ENCODE data around the gene ADCY2.

ADCY2 gene

GRCh38 chr5:7849681-7850394 is 453.9 kb downstream of the ADCY2 start:
- no peak for DNase-seq

- peak; percentile 73 for DNase-seq
Observed at GRCh38 chr5:7850395-7851239, 454.7 kb downstream of the ADCY2 start, which contains the start of gene CFAP90. Gene CFAP90, minus strand, starts transcription at chr5:7851133. Its CDS starts 112 bp downstream, at chr5:7851021.

DNA sequence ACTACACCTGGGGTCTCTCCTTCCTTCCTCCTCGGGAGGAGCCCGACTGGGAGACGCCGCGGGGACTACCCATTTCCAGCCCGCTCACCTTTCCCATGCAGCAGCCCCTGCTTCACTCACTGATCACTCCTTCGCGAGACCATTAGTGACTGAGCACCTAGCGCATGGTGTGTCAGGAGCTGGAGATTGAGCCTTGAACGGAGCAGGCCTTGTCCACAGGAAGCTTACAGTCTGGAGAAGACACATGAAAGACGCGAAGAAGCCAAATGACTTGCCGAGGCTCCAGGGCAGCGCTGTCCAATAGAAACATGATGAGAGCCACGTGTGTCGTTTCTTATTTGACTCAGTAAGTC is 455.3 kb downstream of the ADCY2 start:
- DNase-seq: no peak

GRCh38 chr5:7851617-7852289 is 455.8 kb downstream of the ADCY2 start:
- DNase-seq: no peak

GRCh38 chr5:7852542-7852941 is 456.6 kb downstream of the ADCY2 start:
- no peak for DNase-seq

GRCh38 chr5:7852988-7853387 is 457.1 kb downstream of the ADCY2 start:
- DNase-seq: no peak

DNA sequence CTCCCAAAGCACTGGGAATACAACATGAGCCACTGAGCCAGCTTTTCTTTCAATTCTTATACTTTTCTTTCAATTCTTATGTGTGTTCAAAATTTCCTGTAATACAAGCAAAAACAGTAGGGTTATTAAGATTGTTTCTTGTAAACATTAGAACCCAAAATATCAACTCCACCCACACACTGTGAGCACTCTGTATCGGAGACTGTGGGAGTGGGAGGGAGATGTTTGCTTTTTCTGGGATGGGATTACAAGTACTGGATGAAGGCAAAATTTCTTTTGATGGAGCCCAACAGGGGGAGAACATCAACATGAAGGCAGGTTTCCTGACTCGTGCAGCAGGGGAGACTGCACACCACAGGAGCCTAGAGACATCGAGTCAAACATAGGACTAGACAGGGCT is 459.7 kb downstream of the ADCY2 start:
- DNase-seq: no peak

DNA sequence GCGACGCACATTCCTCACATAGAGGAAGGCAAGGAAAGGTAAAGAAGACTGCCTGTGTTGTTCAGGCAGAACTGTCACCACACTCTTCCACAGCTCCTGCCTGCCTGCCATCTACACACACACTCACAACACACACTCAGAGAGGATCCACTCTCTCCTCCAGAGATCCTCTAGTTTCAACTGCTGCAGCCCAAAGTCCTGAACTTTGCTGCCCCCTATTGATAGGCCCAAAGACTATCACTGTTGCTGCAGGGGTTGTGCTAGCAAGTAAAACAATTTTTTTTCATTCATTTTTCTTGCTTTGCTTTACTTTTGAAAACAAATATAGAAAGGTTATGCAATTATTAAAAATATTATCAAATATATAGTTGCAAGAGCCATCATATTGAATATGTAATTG is 460.9 kb downstream of the ADCY2 start:
- DNase-seq: peak; percentile 43

- no peak for DNase-seq
Observed at GRCh38 chr5:7857361-7857760, 461.4 kb downstream of the ADCY2 start.

DNA sequence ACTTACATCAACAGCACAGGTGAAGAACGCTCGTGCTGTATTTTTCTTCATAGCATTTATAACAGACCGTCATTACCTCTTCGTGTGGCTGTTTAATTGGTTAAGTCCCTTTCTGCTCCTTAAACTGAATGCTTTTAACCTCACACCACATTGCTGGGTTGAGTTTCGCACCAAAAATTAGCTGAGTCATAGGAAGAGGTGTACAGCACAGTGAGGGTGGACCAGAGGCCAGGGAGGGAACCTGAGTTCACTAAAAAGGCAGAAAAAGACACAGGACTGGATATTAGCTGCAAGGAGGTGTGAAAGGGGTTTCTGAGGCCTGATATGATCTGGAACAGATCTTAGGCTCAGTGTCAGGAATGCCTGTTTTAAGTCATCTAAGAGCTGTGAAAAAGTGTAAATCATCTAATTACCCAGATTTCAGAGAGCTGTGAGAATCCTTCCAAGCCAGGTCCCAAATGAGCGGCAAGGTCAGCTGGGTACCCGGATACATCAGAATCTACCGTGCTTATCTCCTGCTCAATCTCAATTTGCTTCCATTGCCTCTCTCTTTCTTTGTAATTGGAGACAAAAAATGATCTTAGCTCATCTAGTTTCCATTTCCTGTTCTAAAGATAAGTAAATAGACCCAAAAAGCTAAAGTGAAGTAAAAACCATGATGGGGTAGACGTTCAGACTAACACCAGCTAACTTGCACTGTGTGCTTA is 462.1 kb downstream of the ADCY2 start:
- no peak for DNase-seq

GRCh38 chr5:7866196-7866595 is 470.3 kb downstream of the ADCY2 start:
- no peak for DNase-seq

DNA sequence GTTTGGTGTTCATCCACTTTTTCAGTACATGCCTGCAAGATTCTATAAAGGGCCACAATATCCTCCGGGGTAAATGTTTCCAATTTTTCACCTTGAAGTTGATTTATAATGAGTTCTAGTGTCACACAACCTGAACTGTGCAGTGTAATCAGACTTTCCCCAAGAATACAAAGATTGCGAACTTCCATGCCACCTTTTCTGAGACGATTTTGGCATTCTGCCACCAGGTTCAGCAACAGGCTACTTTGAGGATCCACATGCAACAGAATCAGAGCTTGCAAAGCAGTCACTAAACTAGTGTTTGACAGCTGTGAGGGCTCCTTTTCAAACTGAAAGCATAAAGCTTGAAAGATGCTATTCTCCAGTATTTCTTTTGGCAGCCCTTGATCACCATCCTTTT is 471.3 kb downstream of the ADCY2 start:
- DNase-seq: no peak

- DNase-seq: no peak
Observed at GRCh38 chr5:7868427-7868772, 472.5 kb downstream of the ADCY2 start.

GRCh38 chr5:7868773-7869473 is 473.0 kb downstream of the ADCY2 start, which contains the start of the genes FASTKD3 and MTRR:
Gene FASTKD3, minus strand, starts transcription at chr5:7869031. Its CDS starts 948 bp downstream, at chr5:7868083.
Gene MTRR, plus strand, starts transcription at chr5:7869148. Its CDS starts 1,647 bp downstream, at chr5:7870795.
- peak; percentile 90 for DNase-seq

DNA sequence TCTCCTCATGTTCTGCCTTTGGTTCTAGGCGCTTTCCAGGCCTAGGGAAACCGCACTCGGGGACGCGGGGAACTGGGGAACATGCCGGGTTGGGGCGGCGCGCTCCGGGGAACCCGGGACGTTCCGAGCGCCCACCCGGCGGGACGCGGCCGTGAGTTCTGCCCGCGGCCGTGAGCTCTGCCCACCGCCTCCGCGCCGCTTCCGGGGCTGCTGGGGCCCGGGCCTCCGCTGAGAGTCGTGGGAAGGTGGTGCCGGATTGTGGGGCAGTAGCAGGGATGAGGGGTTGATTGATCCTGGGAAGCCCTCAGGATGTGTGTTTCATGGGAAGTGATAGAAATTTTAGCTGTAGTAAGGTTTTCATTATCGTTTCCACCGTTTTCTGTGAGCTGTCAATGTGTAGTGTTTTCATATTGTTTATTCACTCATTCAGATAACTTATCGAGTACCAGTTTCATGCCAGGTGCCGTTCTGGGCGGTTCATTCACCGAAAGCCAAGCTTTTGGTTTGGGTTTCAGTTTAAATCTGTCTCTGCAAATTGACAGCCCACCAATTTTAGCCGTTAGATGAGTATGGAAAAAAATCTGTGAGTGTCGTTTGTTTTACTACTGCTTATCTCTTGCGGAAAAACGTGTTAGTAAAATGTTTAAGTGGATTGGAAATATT is 473.7 kb downstream of the ADCY2 start:
- peak; percentile 35 for DNase-seq

- DNase-seq: no peak
Observed at GRCh38 chr5:7871653-7872052, 475.7 kb downstream of the ADCY2 start.

DNA sequence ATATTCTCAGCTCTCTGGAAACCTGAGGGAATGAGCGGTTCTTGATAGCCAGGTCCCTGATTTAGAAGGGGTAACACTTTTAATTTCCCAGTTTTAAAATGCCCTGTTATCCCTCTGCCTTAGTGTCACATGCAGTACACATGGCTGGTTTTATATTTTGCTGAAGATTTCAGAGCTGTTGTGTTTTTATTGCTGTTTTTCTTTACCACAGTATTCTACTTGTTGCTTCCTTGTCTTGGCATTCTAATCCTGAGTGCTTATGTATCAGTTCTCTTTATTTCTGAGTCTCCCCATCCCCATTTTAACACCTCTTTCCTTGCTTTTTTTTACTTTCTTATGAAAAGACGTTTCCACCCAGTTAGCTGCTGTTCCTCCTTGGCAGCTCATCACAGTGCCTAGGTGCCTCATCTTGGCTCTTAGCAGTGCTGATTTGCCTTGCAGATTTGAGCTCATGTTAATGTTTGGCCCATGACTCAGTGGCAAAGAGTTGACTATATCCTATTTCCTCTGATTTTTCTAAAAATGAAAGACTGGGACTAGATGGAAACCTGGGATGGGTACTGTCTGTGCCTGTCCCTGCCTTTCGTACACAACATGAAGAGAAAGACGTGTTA is 476.7 kb downstream of the ADCY2 start:
- DNase-seq: no peak

GRCh38 chr5:7873216-7873615 is 477.3 kb downstream of the ADCY2 start:
- DNase-seq: peak; percentile 59

- no peak for DNase-seq
Observed at GRCh38 chr5:7874639-7875038, 478.7 kb downstream of the ADCY2 start.

DNA sequence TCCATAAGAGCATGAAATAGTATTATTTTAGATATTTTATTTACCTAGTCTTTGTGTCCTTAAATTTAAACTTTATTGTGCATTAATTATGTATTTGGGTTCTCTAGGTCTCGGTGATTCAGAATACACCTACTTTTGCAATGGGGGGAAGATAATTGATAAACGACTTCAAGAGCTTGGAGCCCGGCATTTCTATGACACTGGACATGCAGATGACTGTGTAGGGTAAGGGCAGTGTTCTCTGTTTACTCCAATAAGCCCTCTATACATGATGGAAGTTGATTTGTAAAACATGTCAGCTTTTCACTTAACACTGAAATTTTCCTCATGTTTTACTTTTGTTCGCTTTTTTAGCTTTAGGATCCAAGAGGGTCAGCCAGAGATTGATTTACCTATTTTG is 479.2 kb downstream of the ADCY2 start:
- no peak for DNase-seq

- no peak for DNase-seq
Observed at GRCh38 chr5:7876867-7877266, 480.9 kb downstream of the ADCY2 start.
